ENCODE data around the gene RAB5B. TPM values are rescaled to one million over a fixed set of nuclear protein-coding genes. Genes with fewer than 3 reads are reported as not detected.

Gene RAB5B
- total RNA-seq, 3 donors from 2014 or later (not counting 1 experiment from before 2014, with no cell fraction given): 69.4 to 80.0 (median 78.2) TPM

- Histone ChIP-seq H3K4me3 (ENCODE audit: low read length) (no peak overlapping the region), H3K27ac (ENCODE audit: low read length) (no peak overlapping the region), H3K4me1 (ENCODE audit: control insufficient read depth, insufficient read depth, low read length) (peaks cover 4% of the 10 kb centered on the region), H3K36me3 (ENCODE audit: control insufficient read depth, insufficient read depth, low read length) (peaks cover 6% of the 10 kb centered on the region), H3K9me3 (ENCODE audit: control insufficient read depth, insufficient read depth, low read length) (no peaks in the 10 kb centered on the region), H3K27me3 (ENCODE audit: control insufficient read depth, insufficient read depth, low read length) (no peaks in the 10 kb centered on the region)
- TF ChIP-seq, protein P1, sequence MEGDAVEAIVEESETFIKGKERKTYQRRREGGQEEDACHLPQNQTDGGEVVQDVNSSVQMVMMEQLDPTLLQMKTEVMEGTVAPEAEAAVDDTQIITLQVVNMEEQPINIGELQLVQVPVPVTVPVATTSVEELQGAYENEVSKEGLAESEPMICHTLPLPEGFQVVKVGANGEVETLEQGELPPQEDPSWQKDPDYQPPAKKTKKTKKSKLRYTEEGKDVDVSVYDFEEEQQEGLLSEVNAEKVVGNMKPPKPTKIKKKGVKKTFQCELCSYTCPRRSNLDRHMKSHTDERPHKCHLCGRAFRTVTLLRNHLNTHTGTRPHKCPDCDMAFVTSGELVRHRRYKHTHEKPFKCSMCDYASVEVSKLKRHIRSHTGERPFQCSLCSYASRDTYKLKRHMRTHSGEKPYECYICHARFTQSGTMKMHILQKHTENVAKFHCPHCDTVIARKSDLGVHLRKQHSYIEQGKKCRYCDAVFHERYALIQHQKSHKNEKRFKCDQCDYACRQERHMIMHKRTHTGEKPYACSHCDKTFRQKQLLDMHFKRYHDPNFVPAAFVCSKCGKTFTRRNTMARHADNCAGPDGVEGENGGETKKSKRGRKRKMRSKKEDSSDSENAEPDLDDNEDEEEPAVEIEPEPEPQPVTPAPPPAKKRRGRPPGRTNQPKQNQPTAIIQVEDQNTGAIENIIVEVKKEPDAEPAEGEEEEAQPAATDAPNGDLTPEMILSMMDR (IDR thresholded peaks at IDR 0.05): peak; percentile 32
- 95% methylated on average over 6 of the region's 6 CpGs for WGBS (ENCODE audit: insufficient coverage)
- ATAC-seq: peak in 2 of 3 donors; percentile 44 to 69
- DNase-seq: peak in 1 of 2 donors; percentile 73
- intact Hi-C loops (cut with micrococcal nuclease): loop anchor here (2.0 to 5.0 kb wide), 2 partner anchors 33 to 292 kb away; partner anchors contain the start of gene SUOX
- H3K4me1 Mint-ChIP-seq: no peaks in the 10 kb centered on the region
- no peak overlapping the region for H3K4me3 Mint-ChIP-seq
- no peaks in the 10 kb centered on the region for H3K36me3 Mint-ChIP-seq
- H3K27ac Mint-ChIP-seq: no peak overlapping the region
- H3K27me3 Mint-ChIP-seq (ENCODE audit: low read depth in 2 of 2): no peaks in the 10 kb centered on the region
- no peaks in the 10 kb centered on the region for H3K9me3 Mint-ChIP-seq
These were observed 55.9 kb downstream of the RAB5B start for GRCh38 chr12:56029666-56030293.

DNA sequence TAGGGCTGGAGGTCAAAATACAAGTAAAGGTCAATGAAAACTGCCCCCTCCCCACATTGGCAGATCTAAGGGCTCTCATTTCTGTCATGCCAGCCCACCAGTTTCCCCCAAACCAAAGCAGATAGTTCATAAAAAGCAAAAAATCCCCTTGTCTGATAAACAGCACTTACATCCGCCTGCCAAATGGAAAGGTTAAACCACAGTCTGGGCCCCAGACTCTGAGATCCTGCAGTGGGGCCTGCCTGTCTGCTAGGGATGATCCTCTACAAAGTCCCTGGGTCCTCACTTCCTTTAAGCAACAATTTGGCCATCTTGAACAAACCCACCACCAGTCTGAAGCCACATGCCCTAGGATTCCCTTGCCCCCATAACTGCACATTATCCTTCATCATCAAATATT lies 58.1 kb downstream of the RAB5B start:
- no peaks in the 10 kb centered on the region for H3K9me3 ChIP-seq (ENCODE audit: control insufficient read depth, insufficient read depth, low read length)
- no peaks in the 10 kb centered on the region for H3K27me3 ChIP-seq (ENCODE audit: control insufficient read depth, insufficient read depth, low read length)
- peaks cover 6% of the 10 kb centered on the region for H3K36me3 ChIP-seq (ENCODE audit: control insufficient read depth, insufficient read depth, low read length)
- ATAC-seq (no peak), DNase-seq (peak in 1 of 2 donors; percentile 63)
- Mint-ChIP-seq H3K27ac (no peak overlapping the region), H3K9me3 (no peaks in the 10 kb centered on the region), H3K27me3 (ENCODE audit: low read depth in 2 of 2) (no peaks in the 10 kb centered on the region), H3K36me3 (no peaks in the 10 kb centered on the region), H3K4me1 (no peaks in the 10 kb centered on the region), H3K4me3 (no peak overlapping the region)
- TF ChIP-seq, protein P1 (IDR thresholded peaks at IDR 0.05): no peak
- intact Hi-C loops (cut with micrococcal nuclease): no loop called here
- no peak overlapping the region for H3K27ac ChIP-seq (ENCODE audit: low read length)
- H3K4me3 ChIP-seq (ENCODE audit: low read length): no peak overlapping the region
- WGBS (ENCODE audit: insufficient coverage): 93% methylated on average over 1 of the region's 1 CpG
- H3K4me1 ChIP-seq (ENCODE audit: control insufficient read depth, insufficient read depth, low read length): peaks cover 5% of the 10 kb centered on the region

- H3K4me1 Mint-ChIP-seq: peaks cover 0 to 8% of the 10 kb centered on the region in 2 donors
- ATAC-seq (peak; percentile 43 to 66 (median 62)), DNase-seq (peak in 1 of 2 donors; percentile 72)
- Histone ChIP-seq H3K27me3 (ENCODE audit: control insufficient read depth, insufficient read depth, low read length) (no peaks in the 10 kb centered on the region), H3K9me3 (ENCODE audit: control insufficient read depth, insufficient read depth, low read length) (no peaks in the 10 kb centered on the region), H3K4me3 (ENCODE audit: low read length) (no peak overlapping the region), H3K27ac (ENCODE audit: low read length) (no peak overlapping the region), H3K36me3 (ENCODE audit: control insufficient read depth, insufficient read depth, low read length) (peaks cover 1% of the 10 kb centered on the region), H3K4me1 (ENCODE audit: control insufficient read depth, insufficient read depth, low read length) (peaks cover 5% of the 10 kb centered on the region)
- TF ChIP-seq, protein P1 (IDR thresholded peaks at IDR 0.05): no peak
- H3K27me3 Mint-ChIP-seq (ENCODE audit: low read depth in 2 of 2): no peaks in the 10 kb centered on the region
- no peak overlapping the region for H3K4me3 Mint-ChIP-seq
- peak overlapping the region in 1 of 2 donors; percentile 15 for H3K27ac Mint-ChIP-seq
- WGBS (ENCODE audit: insufficient coverage): 81% methylated on average over 21 of the region's 21 CpGs
- no peaks in the 10 kb centered on the region for H3K9me3 Mint-ChIP-seq
- H3K36me3 Mint-ChIP-seq: no peaks in the 10 kb centered on the region
- intact Hi-C loops (cut with micrococcal nuclease): no loop called here
These were observed 60.9 kb downstream of the RAB5B start for GRCh38 chr12:56034586-56035332.

Data from natural killer cell (primary cell).